Activated naive CD8-positive, alpha-beta T cell treated with anti-CD3 and anti-CD28 coated beads, Interleukin-2, amount 50 U/mL, for 24 hours (primary cell): Measurements from ENCODE around the gene ZSCAN32.

Experiments used
- ATAC-seq: fragments of 150-1000 bp; cut with Tn5 transposase; one replicate; pipeline ENCODE4 v1.10.0; 2021
- DNase-seq: peaks from one replicate; pipeline ENCODE4 v3.0.0; 2021
- H3K27ac Mint-ChIP-seq: one replicate; pipeline ENCODE4 v1.8.0; 2021; ENCODE audit warnings: mild to moderate bottlenecking, mixed read lengths
- H3K27me3 Mint-ChIP-seq: one replicate; pipeline ENCODE4 v1.8.0; 2021; ENCODE audit warnings: mixed read lengths
- H3K36me3 Mint-ChIP-seq: one replicate; pipeline ENCODE4 v1.8.0; 2021; ENCODE audit warnings: low read depth, mixed read lengths
- H3K4me1 Mint-ChIP-seq: one replicate; pipeline ENCODE4 v1.8.0; 2021; ENCODE audit warnings: mixed read lengths
- H3K4me3 Mint-ChIP-seq: one replicate; pipeline ENCODE4 v1.8.0; 2021; ENCODE audit warnings: mild to moderate bottlenecking, moderate library complexity, mixed read lengths
- H3K9me3 Mint-ChIP-seq: one replicate; pipeline ENCODE4 v1.8.0; 2021; ENCODE audit warnings: mixed read lengths

Gene ZSCAN32

DNA sequence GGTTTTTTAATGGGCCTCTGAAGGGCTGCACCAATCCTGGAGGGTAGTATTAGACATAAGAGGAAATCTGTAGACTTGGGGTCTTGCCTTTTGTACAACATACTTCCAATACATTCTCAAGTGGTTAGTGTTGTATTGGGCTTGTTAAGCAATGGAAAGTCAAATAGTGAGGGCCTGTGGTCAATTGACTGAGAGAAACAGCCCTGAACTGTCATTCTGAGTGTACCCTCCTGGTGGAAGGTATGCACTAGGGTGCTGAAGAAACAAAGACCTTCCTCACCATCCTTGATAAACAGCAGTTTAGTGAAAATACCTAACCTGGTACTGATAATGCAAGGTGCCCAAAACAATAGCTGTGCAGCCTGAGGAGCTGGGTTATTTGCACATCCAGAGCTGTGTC lies 22.9 kb downstream of the ZSCAN32 start:
- ATAC-seq = no peak
- Mint-ChIP-seq H3K27me3 (no peaks in the 10 kb centered on the region), H3K4me3 (no peak overlapping the region), H3K36me3 (peaks cover 66% of the 10 kb centered on the region), H3K27ac (no peak overlapping the region), H3K4me1 (no peaks in the 10 kb centered on the region), H3K9me3 (peaks cover 67% of the 10 kb centered on the region)
- DNase-seq = no peak

DNA sequence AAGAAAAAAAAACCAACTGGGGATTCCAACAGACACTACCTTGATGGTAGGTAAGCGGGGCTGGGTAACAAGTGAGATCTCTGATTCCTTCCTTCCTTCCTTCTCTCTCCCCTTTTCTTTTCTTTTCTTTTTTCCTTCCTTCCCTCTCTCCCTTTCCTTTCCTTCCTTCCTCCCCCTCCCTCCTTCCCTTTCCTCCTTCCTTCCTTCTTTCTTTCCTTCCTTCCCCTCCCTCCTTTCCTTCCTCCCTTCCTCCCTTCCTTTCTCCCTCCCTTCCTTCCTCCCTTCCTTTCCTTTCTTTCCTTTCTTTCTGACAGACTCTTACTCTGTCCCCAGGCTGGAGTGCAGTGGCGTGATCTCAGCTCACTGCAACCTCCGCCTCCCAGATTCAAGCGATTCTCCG lies 25.1 kb downstream of the ZSCAN32 start:
- no peak for ATAC-seq
- Mint-ChIP-seq H3K27me3 (no peaks in the 10 kb centered on the region), H3K9me3 (peaks cover 48% of the 10 kb centered on the region), H3K4me1 (no peaks in the 10 kb centered on the region), H3K27ac (no peak overlapping the region), H3K36me3 (peaks cover 43% of the 10 kb centered on the region), H3K4me3 (no peak overlapping the region)
- no peak for DNase-seq

DNA sequence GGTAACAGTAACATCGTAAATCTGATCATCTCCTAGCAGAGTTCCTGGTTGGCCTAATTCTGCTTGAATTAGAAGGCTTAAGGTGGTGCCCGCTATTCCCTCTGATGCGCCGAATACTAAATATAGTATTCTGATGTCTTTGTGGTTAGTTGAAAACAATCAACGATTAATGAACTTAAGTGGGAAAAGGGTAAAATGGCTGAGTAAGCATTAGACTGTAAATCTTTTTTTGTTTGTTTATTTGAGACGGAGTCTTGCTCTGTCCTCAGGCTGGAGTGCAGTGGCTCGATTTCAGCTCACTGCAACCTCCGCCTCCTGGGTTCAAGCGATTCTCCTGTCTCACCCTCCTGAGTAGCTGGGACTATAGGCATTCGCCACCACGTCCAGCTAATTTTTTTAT lies 31.7 kb downstream of the ZSCAN32 start:
- H3K4me3 Mint-ChIP-seq = no peak overlapping the region
- DNase-seq (no peak), ATAC-seq (no peak)
- H3K27me3 Mint-ChIP-seq = no peaks in the 10 kb centered on the region
- peaks cover 9% of the 10 kb centered on the region for H3K9me3 Mint-ChIP-seq
- H3K36me3 Mint-ChIP-seq = peaks cover 30% of the 10 kb centered on the region
- H3K27ac Mint-ChIP-seq = no peak overlapping the region
- peaks cover 13% of the 10 kb centered on the region for H3K4me1 Mint-ChIP-seq

DNA sequence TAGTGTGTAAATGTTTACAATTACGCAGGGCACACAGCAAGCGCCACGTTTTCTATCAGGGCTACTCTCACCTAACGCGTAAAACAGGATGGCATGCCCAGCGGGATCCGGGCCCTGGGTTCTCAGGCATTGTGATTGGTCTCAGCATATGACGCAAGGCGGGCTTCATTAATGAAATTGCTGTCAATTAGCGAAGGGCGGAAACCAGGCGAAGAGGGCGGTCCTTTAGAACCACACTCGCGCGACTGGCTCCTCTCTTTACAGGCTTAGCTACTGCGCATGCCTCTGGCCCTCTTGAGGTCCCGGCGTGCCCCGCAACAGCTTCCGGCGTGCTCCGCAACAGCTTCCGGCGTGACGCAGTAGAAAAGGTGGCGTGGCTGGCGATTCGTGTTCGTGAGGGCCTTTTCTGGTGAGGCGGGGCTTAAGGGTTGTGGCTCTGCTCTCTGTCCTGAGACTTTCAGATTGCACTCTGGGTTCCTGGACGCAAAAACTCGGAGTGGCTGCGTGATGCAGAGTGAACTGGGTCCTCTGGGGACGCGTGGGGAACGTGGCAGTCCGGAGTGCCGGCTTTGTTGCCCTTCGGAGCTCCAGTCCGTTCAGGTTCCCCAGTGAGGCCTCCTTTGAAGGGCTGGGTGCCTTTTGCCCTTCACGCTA lies 35.9 kb downstream of the ZSCAN32 start:
- H3K4me1 Mint-ChIP-seq = peaks cover 13% of the 10 kb centered on the region
- H3K36me3 Mint-ChIP-seq = peaks cover 23% of the 10 kb centered on the region
- H3K4me3 Mint-ChIP-seq = peak overlapping the region; percentile 80
- peak; percentile 84 for DNase-seq
- peaks cover 14% of the 10 kb centered on the region for H3K9me3 Mint-ChIP-seq
- peak; percentile 96 for ATAC-seq
- peaks cover 9% of the 10 kb centered on the region for H3K27me3 Mint-ChIP-seq
- peak overlapping the region; percentile 66 for H3K27ac Mint-ChIP-seq

DNA sequence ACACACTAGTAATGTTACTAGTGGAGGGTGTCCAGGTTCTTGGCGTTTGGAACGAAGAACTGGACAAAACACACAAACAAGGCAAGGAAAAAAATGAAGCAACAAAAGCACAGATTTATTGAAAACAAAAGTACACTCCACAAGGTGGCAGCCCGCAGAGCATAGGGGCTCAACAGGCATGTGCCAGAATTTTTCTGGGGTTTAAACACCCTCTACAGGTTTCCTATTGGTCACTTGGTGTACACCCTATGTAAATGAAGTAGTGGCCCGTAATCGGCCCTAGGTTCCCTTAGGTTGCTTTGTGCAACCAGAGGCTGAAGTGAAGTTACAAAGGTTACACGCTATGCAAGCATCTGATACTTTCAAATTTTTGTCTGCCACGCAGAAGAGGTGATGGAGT lies 37.0 kb downstream of the ZSCAN32 start:
- Mint-ChIP-seq H3K4me3 (no peak overlapping the region), H3K27ac (peak overlapping the region; percentile 36), H3K9me3 (peaks cover 18% of the 10 kb centered on the region), H3K27me3 (peaks cover 11% of the 10 kb centered on the region), H3K36me3 (peaks cover 21% of the 10 kb centered on the region), H3K4me1 (peaks cover 13% of the 10 kb centered on the region)
- no peak for DNase-seq
- ATAC-seq = no peak

DNA sequence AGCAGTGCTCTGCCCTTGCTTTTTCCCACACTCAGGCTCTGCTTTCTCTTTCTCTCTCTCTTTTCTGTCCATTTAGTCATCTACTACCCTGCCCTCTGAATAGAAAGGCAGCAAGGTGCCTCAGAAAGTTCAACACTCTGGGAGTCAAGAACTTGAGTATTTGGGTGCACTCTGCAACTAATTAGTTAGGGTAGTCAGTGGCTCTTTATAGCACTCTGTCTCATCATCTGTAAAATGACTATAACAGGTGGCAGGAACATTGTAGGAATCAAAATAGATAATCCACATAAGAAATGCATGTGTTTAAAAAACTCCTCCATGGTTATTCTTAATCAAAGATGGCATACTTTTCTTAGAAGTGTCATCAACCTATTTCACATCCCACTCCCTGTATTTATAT lies 37.9 kb downstream of the ZSCAN32 start:
- Mint-ChIP-seq H3K4me1 (peaks cover 13% of the 10 kb centered on the region), H3K4me3 (no peak overlapping the region), H3K36me3 (peaks cover 21% of the 10 kb centered on the region), H3K9me3 (peaks cover 18% of the 10 kb centered on the region), H3K27me3 (peaks cover 11% of the 10 kb centered on the region), H3K27ac (no peak overlapping the region)
- ATAC-seq (no peak), DNase-seq (no peak)

DNA sequence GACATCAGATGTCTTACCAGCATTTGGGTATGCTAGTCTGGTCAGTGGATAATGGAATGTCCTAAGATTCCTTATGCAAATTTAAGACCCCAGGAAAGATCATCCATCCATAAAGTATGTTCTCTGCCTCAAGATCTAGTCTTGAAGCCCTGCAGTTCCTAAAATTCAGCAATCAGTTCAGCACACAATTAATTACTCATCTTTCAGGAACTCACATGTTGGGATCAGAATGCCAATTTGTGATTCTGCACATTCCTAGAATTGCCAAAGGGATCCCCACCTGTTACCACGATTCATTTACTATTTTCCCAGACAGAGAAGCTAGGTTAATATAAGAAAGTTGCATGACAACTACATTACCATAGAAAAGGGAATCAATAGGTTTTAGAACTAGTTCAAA lies 41.9 kb downstream of the ZSCAN32 start:
- no peaks in the 10 kb centered on the region for H3K4me1 Mint-ChIP-seq
- H3K9me3 Mint-ChIP-seq = peaks cover 23% of the 10 kb centered on the region
- H3K36me3 Mint-ChIP-seq = peaks cover 2% of the 10 kb centered on the region
- H3K4me3 Mint-ChIP-seq = no peak overlapping the region
- ATAC-seq (no peak), DNase-seq (no peak)
- H3K27me3 Mint-ChIP-seq = peaks cover 13% of the 10 kb centered on the region
- H3K27ac Mint-ChIP-seq = no peak overlapping the region

DNA sequence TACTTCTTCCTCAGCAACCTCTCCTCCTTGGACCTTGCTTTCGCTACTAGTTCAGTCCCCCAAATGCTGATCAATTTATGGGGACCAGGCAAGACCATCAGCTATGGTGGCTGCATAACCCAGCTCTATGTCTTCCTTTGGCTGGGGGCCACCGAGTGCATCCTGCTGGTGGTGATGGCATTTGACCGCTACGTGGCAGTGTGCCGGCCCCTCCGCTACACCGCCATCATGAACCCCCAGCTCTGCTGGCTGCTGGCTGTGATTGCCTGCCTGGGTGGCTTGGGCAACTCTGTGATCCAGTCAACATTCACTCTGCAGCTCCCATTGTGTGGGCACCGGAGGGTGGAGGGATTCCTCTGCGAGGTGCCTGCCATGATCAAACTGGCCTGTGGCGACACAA lies 44.7 kb downstream of the ZSCAN32 start:
- Mint-ChIP-seq H3K4me3 (no peak overlapping the region), H3K36me3 (peaks cover 2% of the 10 kb centered on the region), H3K27me3 (peaks cover 7% of the 10 kb centered on the region), H3K27ac (no peak overlapping the region), H3K4me1 (no peaks in the 10 kb centered on the region), H3K9me3 (peaks cover 12% of the 10 kb centered on the region)
- DNase-seq (no peak), ATAC-seq (no peak)

DNA sequence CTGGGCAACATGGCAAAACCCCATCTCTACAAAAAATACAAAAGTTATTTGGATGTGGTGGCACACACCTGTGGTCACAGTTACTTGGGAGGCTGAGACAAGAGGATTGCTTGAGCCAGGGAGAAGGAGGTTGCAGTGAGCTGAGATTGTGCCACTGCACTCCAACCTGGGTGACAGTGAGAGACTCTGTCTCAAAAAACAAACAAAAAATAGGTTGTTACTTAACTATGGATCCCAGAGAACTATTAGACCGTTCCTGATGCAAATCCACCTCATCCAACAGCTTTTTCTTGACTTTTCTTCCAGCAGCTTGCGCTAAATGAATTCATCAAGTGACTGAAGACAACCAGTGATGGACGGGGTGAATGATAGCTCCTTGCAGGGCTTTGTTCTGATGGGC lies 45.2 kb downstream of the ZSCAN32 start, which contains the start of gene OR2C1:
TSS of gene OR2C1 (plus strand) at position 301 of the 400 bp plus-strand sequence. CDS start at position 353, 52 bp downstream.
- Mint-ChIP-seq H3K4me3 (no peak within 1 kb of the TSS), H3K27ac (no peak within 1 kb of the TSS), H3K36me3 (peaks cover 2% of the 10 kb centered on the region), H3K9me3 (peaks cover 12% of the 10 kb centered on the region), H3K27me3 (peaks cover 4% of the 10 kb centered on the region), H3K4me1 (no peaks in the 10 kb centered on the region)
- DNase-seq (no peak), ATAC-seq (no peak)

DNA sequence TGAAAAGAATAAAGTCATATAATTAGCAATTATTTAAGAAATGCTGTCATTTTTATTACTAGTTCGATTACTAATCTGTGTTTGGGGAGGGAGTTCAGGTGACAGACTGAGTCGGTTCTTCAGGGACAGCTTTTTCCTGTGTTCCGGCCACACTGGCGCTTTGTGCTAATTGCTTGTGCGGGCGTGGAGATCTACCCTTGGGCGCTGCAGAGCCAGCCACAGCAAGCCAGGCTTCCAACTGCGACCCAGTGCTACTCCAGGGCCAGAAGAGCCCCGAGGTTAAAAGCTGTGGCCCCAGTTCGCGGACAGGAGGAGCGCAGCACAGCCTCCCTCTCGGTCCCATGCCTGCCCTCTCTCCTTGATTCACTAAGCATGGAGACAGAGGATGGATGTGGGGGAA lies 51.6 kb downstream of the ZSCAN32 start:
- peaks cover 1% of the 10 kb centered on the region for H3K4me1 Mint-ChIP-seq
- H3K27ac Mint-ChIP-seq = no peak overlapping the region
- no peak for ATAC-seq
- no peaks in the 10 kb centered on the region for H3K36me3 Mint-ChIP-seq
- H3K27me3 Mint-ChIP-seq = no peaks in the 10 kb centered on the region
- H3K4me3 Mint-ChIP-seq = no peak overlapping the region
- no peak for DNase-seq
- H3K9me3 Mint-ChIP-seq = peaks cover 1% of the 10 kb centered on the region

DNA sequence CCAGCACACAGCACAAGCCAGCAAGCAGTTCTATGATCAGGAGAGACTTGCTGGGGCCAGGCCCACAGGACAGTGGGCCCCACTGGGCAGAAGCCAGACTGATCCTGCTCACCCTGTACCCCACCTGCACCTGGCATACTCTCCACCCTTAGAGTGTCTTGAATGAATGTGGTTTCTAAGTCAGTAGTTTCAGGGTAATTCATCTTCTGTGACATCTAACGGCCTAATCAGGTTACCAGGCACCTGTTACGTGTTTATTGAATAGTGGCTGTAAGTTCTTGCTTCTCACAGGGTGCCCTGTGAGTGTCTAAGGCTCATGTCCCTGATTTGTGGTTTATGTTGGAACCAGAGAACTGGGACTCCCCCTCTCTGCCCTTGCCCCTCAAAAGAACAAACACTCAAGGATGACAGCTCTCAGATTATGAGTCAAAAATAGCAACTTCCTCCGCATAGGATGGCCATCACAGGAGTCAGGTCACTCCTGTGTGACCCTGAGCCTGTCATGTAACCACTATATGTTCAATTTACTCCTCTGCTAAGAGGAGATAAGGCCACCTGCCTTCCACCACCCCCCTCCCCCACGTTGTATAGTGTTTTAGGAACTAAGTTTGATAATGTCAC lies 52.1 kb downstream of the ZSCAN32 start:
- Mint-ChIP-seq H3K4me3 (no peak overlapping the region), H3K27ac (no peak overlapping the region)
- peak; percentile 15 for ATAC-seq

DNA sequence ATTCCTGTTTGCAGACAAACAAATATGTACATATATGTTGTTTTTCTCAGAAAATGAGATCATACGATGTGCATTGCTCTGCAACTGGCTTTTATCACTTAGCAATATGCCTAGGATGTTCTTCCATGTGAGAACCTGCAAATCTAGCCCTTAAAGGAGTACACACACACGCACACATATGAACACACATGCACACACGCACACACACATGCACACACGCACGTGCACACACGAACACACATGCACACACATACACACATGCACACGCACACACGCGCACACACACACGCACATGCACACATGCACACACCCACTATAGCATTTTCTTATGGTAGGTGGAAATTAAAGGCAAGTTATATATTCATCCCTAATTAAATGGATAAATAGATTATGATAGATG lies 53.2 kb downstream of the ZSCAN32 start:
- Mint-ChIP-seq H3K4me3 (no peak overlapping the region), H3K36me3 (no peaks in the 10 kb centered on the region), H3K9me3 (no peaks in the 10 kb centered on the region), H3K27me3 (no peaks in the 10 kb centered on the region), H3K4me1 (peaks cover 1% of the 10 kb centered on the region), H3K27ac (no peak overlapping the region)
- ATAC-seq = no peak
- no peak for DNase-seq

More for the DNA sequence above, 52.1 kb downstream of the ZSCAN32 start:
- H3K27me3 Mint-ChIP-seq = no peaks in the 10 kb centered on the region
- DNase-seq = no peak
- H3K9me3 Mint-ChIP-seq = no peaks in the 10 kb centered on the region
- H3K4me1 Mint-ChIP-seq = peaks cover 1% of the 10 kb centered on the region
- no peaks in the 10 kb centered on the region for H3K36me3 Mint-ChIP-seq

DNA sequence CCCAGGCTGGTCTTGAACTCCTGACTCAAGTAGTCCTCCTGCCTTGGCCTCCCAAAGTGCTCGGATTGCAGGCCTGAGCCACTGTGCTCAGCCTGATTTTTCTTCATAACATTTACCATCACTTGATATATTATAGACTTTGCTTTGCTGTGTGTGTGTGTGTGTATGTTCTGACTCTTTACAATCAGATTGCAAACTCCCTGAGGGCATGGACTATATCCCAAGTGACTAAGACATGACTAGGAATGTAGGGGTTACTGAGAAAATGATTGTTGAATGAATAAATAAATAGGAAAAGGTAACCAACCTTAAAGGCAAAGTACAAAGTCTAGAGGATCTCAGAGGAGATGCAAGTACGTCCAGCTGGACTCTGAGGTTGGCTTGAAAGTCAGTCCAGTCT lies 54.8 kb downstream of the ZSCAN32 start:
- Mint-ChIP-seq H3K9me3 (no peaks in the 10 kb centered on the region), H3K4me1 (peaks cover 1% of the 10 kb centered on the region), H3K4me3 (no peak overlapping the region), H3K36me3 (peaks cover 2% of the 10 kb centered on the region), H3K27ac (no peak overlapping the region), H3K27me3 (no peaks in the 10 kb centered on the region)
- ATAC-seq = no peak
- DNase-seq = no peak
